HepG2 (cell line): ENCODE measurements around the gene ZMYND8. TPM values are rescaled to one million over a fixed set of nuclear protein-coding genes. Genes with fewer than 3 reads are reported as not detected.

Experiments used
- ARID3A ChIP-seq: IDR thresholded peaks from 2 replicates; pipeline ENCODE4 v1.6.1; 2012; ENCODE audit warnings: low read depth, low read length, improper control_type of control experiment
- FOXJ3 ChIP-seq: sonication (generic); formaldehyde crosslinking; IDR thresholded peaks from 2 replicates; pipeline ENCODE4 v1.4.0; 2020; ENCODE audit warnings: missing genetic modification reagents, mild to moderate bottlenecking, borderline replicate concordance
- IRX3 ChIP-seq: sonication (generic); formaldehyde crosslinking; IDR thresholded peaks from 2 replicates; pipeline ENCODE4 v1.8.1; 2023; ENCODE audit warnings: mild to moderate bottlenecking, low read depth, missing genetic modification reagents, borderline replicate concordance
- KLF9 ChIP-seq: IDR thresholded peaks from 2 replicates; pipeline ENCODE4 v1.6.1; 2016; ENCODE audit warnings: low read depth
- LCORL ChIP-seq, 2 experiments: fragments of 450-650 bp in 1 of 2; sonication (generic) in 1 of 2; formaldehyde crosslinking in 1 of 2; IDR thresholded peaks; 2 replicates each; pipeline versions ENCODE4 v1.5.0 to v1.6.1; 2017 to 2020; ENCODE audit warnings: antibody characterized with exemption in 1 of 2, missing genetic modification reagents in 1 of 2
- MIXL1 ChIP-seq: IDR thresholded peaks from 2 replicates; pipeline ENCODE4 v1.6.1; 2016
- MLX ChIP-seq: IDR thresholded peaks from 2 replicates; pipeline ENCODE4 v1.6.1; 2016
- RNF219 ChIP-seq: sonication (generic); formaldehyde crosslinking; IDR thresholded peaks from 2 replicates; pipeline ENCODE4 v1.5.0; 2020; ENCODE audit warnings: mild to moderate bottlenecking, missing genetic modification reagents
- SNAI1 ChIP-seq: sonication (generic); formaldehyde crosslinking; IDR thresholded peaks from 2 replicates; pipeline ENCODE4 v1.5.0; 2020; ENCODE audit warnings: mild to moderate bottlenecking, missing genetic modification reagents, borderline replicate concordance
- TRIM24 ChIP-seq: sonication (generic); formaldehyde crosslinking; IDR thresholded peaks from 2 replicates; pipeline ENCODE4 v1.8.0; 2022; ENCODE audit warnings: mild to moderate bottlenecking, missing genetic modification reagents
- USF2 ChIP-seq, 2 experiments: sonication (generic) in 1 of 2; formaldehyde crosslinking in 1 of 2; IDR thresholded peaks; 2 replicates each; pipeline versions ENCODE4 v1.5.1 to v1.6.1; 2011 to 2020; ENCODE audit warnings: borderline replicate concordance in 1 of 2, low read depth in 1 of 2, low read length in 1 of 2, mild to moderate bottlenecking in 1 of 2, missing genetic modification reagents in 1 of 2, moderate library complexity in 1 of 2
- WIZ ChIP-seq: sonication (generic); formaldehyde crosslinking; IDR thresholded peaks from 2 replicates; pipeline ENCODE4 v1.5.1; 2020; ENCODE audit warnings: mild to moderate bottlenecking, missing genetic modification reagents
- ZBTB10 ChIP-seq: sonication (generic); formaldehyde crosslinking; IDR thresholded peaks from 2 replicates; pipeline ENCODE4 v1.4.0; 2020; ENCODE audit warnings: missing genetic modification reagents, borderline replicate concordance
- ZNF513 ChIP-seq: sonication (generic); formaldehyde crosslinking; conservative IDR thresholded peaks from 2 replicates; pipeline ENCODE4 v1.5.0; 2020; ENCODE audit warnings: missing genetic modification reagents
- ZNF547 ChIP-seq: sonication (generic); formaldehyde crosslinking; IDR thresholded peaks from 2 replicates; pipeline ENCODE4 v1.5.1; 2020; ENCODE audit warnings: mild to moderate bottlenecking, missing genetic modification reagents
- ZNF777 ChIP-seq: sonication (generic); formaldehyde crosslinking; IDR thresholded peaks from 2 replicates; pipeline ENCODE4 v1.4.0; 2020; ENCODE audit warnings: missing genetic modification reagents
- polyA plus RNA-seq, 8 experiments: library from polyadenylated mRNA; depleted of rRNA in 3 of 8; stranded (reverse) in 7 of 8; unstranded in 1 of 8; fragments of >200 nt; fragmentation: Illumina TruSeq in 4 of 8; extraction: Trizol in 4 of 8; gene quantifications; 2 replicates each; pipeline versions ENCODE4 v1.2.1 to v1.2.3, GENCODE V29; 2011 to 2016; ENCODE audit warnings: low read depth in 4 of 8, missing spikeins in 1 of 8, mixed read lengths in 1 of 8; ENCODE audit not compliant: insufficient read depth in 1 of 8
- total RNA-seq, 5 experiments: library from RNA; depleted of rRNA; stranded (reverse); fragments of >200 nt; fragmentation: Illumina TruSeq; extraction: Trizol; gene quantifications; 2 replicates each; pipeline ENCODE4 v1.2.3, GENCODE V29; 2016; ENCODE audit warnings: low read depth in 1 of 5

The ZMYND8 gene
- total and polyA plus RNA-seq, 2 of the 13 experiments (the other 11 are each of a cell fraction or from before 2014, with no cell fraction given), result 53.9 to 84.7 TPM

GRCh38 chr20:47358672-47359529 is 2.4 kb upstream of the ZMYND8 start (continued):
- TF ChIP-seq SNAI1, result 0 out of 2 replicates have a peak, but pooled peaks have one; percentile 28
- TF ChIP-seq IRX3, result peak; percentile 66
- peak; percentile 96 for TF ChIP-seq LCORL (IDR thresholded peaks at IDR 0.05)
- peak; percentile 99 for TF ChIP-seq LCORL (CRISPR knock-in tag; IDR thresholded peaks at IDR 0.05)
- no peak; the same call in 1 of the 2 replicates for TF ChIP-seq ZNF547 (CRISPR knock-in tag)
- TF ChIP-seq ARID3A, result peak; percentile 100
- TF ChIP-seq TRIM24 (CRISPR knock-in tag), result no peak
- TF ChIP-seq MIXL1 (CRISPR knock-in tag), result peak; percentile 72
- no peak for TF ChIP-seq USF2 (IDR thresholded peaks at IDR 0.05; ENCODE audit: low read depth, low read length)
- TF ChIP-seq USF2 (CRISPR knock-in tag; IDR thresholded peaks at IDR 0.05; ENCODE audit: borderline replicate concordance), result peak; percentile 76
- TF ChIP-seq FOXJ3 (CRISPR knock-in tag), result peak; percentile 96
- TF ChIP-seq ZNF513, result peak; percentile 92; the same call in 1 of the 2 replicates
- peak; percentile 44; the same call in 1 of the 2 replicates for TF ChIP-seq ZBTB10 (CRISPR knock-in tag)
- TF ChIP-seq WIZ (CRISPR knock-in tag), result no peak
- TF ChIP-seq KLF9, result no peak
- peak; percentile 91 for TF ChIP-seq MLX (CRISPR knock-in tag)
- TF ChIP-seq ZNF777 (CRISPR knock-in tag), result peak; percentile 68; the same call in 1 of the 2 replicates
- peak; percentile 96 for TF ChIP-seq RNF219 (CRISPR knock-in tag)
